ENCODE data around the gene GNAQ. TPM values are rescaled to one million over a fixed set of nuclear protein-coding genes. Genes with fewer than 3 reads are reported as not detected.

GNAQ gene
- total RNA-seq, 1 donor from 2014 or later: 55.2 TPM

GRCh38 chr9:77856615-77857014, 175.0 kb downstream of the GNAQ start:
- no peak for DNase-seq (ENCODE audit: extremely low read depth, low read depth, low spot score)

- no peak for DNase-seq (ENCODE audit: extremely low read depth, low read depth, low spot score)
Observed at GRCh38 chr9:77854916-77855311, 176.7 kb downstream of the GNAQ start.

GRCh38 chr9:77854258-77854915, 177.2 kb downstream of the GNAQ start:
- no peak for DNase-seq (ENCODE audit: extremely low read depth, low read depth, low spot score)

- no peak for DNase-seq (ENCODE audit: extremely low read depth, low read depth, low spot score)
Observed at GRCh38 chr9:77853716-77854115, 177.9 kb downstream of the GNAQ start.

- DNase-seq (ENCODE audit: extremely low read depth, low read depth, low spot score): no peak
Observed at GRCh38 chr9:77851882-77852595, 179.6 kb downstream of the GNAQ start.

GRCh38 chr9:77848897-77849296, 182.7 kb downstream of the GNAQ start:
- DNase-seq (ENCODE audit: extremely low read depth, low read depth, low spot score): no peak

- DNase-seq (ENCODE audit: extremely low read depth, low read depth, low spot score): no peak
Observed at GRCh38 chr9:77848404-77848803, 183.2 kb downstream of the GNAQ start.

GRCh38 chr9:77847626-77848025, 184.0 kb downstream of the GNAQ start:
- no peak for DNase-seq (ENCODE audit: extremely low read depth, low read depth, low spot score)

GRCh38 chr9:77847059-77847499, 184.5 kb downstream of the GNAQ start:
- DNase-seq (ENCODE audit: extremely low read depth, low read depth, low spot score): peak; percentile 76

GRCh38 chr9:77844415-77844814, 187.2 kb downstream of the GNAQ start:
- no peak for DNase-seq (ENCODE audit: extremely low read depth, low read depth, low spot score)

- no peak for DNase-seq (ENCODE audit: extremely low read depth, low read depth, low spot score)
Observed at GRCh38 chr9:77843871-77844155, 187.8 kb downstream of the GNAQ start.

- DNase-seq (ENCODE audit: extremely low read depth, low read depth, low spot score): no peak
Observed at GRCh38 chr9:77843076-77843870, 188.3 kb downstream of the GNAQ start.

GRCh38 chr9:77841739-77842386, 189.7 kb downstream of the GNAQ start:
- no peak for DNase-seq (ENCODE audit: extremely low read depth, low read depth, low spot score)

- peak; percentile 62 for DNase-seq (ENCODE audit: extremely low read depth, low read depth, low spot score)
Observed at GRCh38 chr9:77839459-77840140, 192.0 kb downstream of the GNAQ start.

GRCh38 chr9:77838986-77839385, 192.6 kb downstream of the GNAQ start:
- no peak for DNase-seq (ENCODE audit: extremely low read depth, low read depth, low spot score)

GRCh38 chr9:77834898-77835488, 196.6 kb downstream of the GNAQ start:
- no peak for DNase-seq (ENCODE audit: extremely low read depth, low read depth, low spot score)

GRCh38 chr9:77833561-77834429, 197.8 kb downstream of the GNAQ start:
- no peak for DNase-seq (ENCODE audit: extremely low read depth, low read depth, low spot score)

- DNase-seq (ENCODE audit: extremely low read depth, low read depth, low spot score): no peak
Observed at GRCh38 chr9:77832639-77833038, 199.0 kb downstream of the GNAQ start.

- no peak for DNase-seq (ENCODE audit: extremely low read depth, low read depth, low spot score)
Observed at GRCh38 chr9:77831781-77832180, 199.8 kb downstream of the GNAQ start.
